Right lobe of liver (tissue), 6 donors: Measurements from ENCODE around the gene FYN. TPM values are rescaled to one million over a fixed set of nuclear protein-coding genes. Genes with fewer than 3 reads are reported as not detected.

Experiments
- ATAC-seq, 4 donors: fragments of 200-7000 bp; cut with Tn5 transposase; one replicate each; pipeline ENCODE4 v1.9.1; 2020; ENCODE audit warnings: mild to moderate bottlenecking in 4 of 4, moderate library complexity in 4 of 4
- DNase-seq, 3 donors: peaks; one replicate each; pipeline ENCODE4 v3.0.0-alpha.2; 2020
- H3K27ac ChIP-seq, 3 donors: fragments of 200-600 bp; one replicate each; pipeline ENCODE4 v1.8.0; 2022
- H3K27me3 ChIP-seq, 2 donors: fragments of 200-600 bp; one replicate each; pipeline ENCODE4 v1.8.0; 2022
- H3K36me3 ChIP-seq, 4 donors: fragments of 200-600 bp; sonication (generic) in 1 of 4; one replicate each; pipeline versions ENCODE4 v1.5.1 to v1.8.0; 2017 to 2022; ENCODE audit warnings: control low read depth in 1 of 4
- H3K4me1 ChIP-seq, 4 donors: fragments of 200-600 bp; sonication (generic) in 1 of 4; one replicate each; pipeline versions ENCODE4 v1.5.1 to v1.8.0; 2017 to 2022; ENCODE audit warnings: control low read depth in 1 of 4
- H3K4me3 ChIP-seq, 3 donors: fragments of 200-600 bp; one replicate each; pipeline ENCODE4 v1.8.0; 2022
- H3K9me3 ChIP-seq, 4 donors: fragments of 200-600 bp; sonication (generic) in 1 of 4; one replicate each; pipeline versions ENCODE4 v1.5.1 to v1.8.0; 2017 to 2022; ENCODE audit warnings: control low read depth in 1 of 4
- POLR2A ChIP-seq: fragments of 450-650 bp; IDR thresholded peaks from one replicate; pipeline ENCODE4 v1.6.1; 2017; ENCODE audit warnings: antibody characterized with exemption, mild to moderate bottlenecking
- WGBS: methylation state at CpG from one replicate; pipeline ENCODE4 v1.1.6; 2018; ENCODE audit warnings: low coverage, low lambda C conversion rate; ENCODE audit not compliant: insufficient coverage; ENCODE audit errors: missing lambda C conversion rate; 5-methylcytosine and 5-hydroxymethylcytosine counted together
- intact Hi-C, 2 donors: fragments of 100-400 bp; cut with DNase I; formaldehyde crosslinking; loops; one replicate each; pipeline versions ENCODE4 v1.11.2 to v1.14.1; 2022
- total RNA-seq, 6 experiments: library from RNA; depleted of rRNA in 2 of 6; stranded (reverse); fragments of >200 nt in 2 of 6; fragmentation: NEBNext Ultra II Directional in 3 of 6; extraction: Animal tissue kit (Norgen Biotek cat#: 25700) in 3 of 6; gene quantifications; one replicate each; pipeline versions ENCODE4 v1.1.0 to v1.2.4, GENCODE V29; 2016 to 2023
- TF ChIP-seq, protein P1 (sequence below), 4 donors: fragments of 200-600 bp in 3 of 4; fragments of 450-650 bp in 1 of 4; IDR thresholded peaks; one replicate each; pipeline versions ENCODE4 v1.5.1 to v1.8.0; 2016 to 2022; ENCODE audit warnings: antibody characterized with exemption in 4 of 4, mild to moderate bottlenecking in 2 of 4
- donor health status: DM: no; HTN: yes; CAD: no.
- donor health status: DM: no; HTN: no; CAD: no.
- donor health status: DM: no; HTN: no; CAD: no.
- donor health status: DM: no; HTN: yes; CAD: no.
- donor health status: DM: no; HTN: yes; CAD: no.

FYN gene
- total RNA-seq, 6 experiments from 2014 or later = 16.8 to 33.7 (median 23.5) TPM

DNA sequence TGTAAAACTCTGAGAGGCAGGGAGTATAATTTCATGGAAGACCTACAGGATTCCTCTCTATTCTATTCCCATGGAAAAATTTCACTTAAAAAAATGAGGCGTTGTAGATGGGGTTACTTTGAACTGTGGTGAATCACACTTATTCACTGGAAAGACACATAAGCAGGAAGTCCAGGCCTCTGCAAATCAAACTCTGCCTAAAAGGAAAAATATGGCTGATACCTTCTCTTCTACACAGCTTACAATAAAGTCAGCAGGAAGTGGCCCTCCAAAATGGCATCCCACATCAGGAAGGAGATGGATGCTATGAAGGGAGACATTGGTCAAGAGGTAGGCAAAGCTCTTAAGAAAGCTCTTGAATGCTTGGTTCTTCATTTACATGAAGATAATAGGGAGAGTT is 115.9 kb downstream of the FYN start:
- Histone ChIP-seq H3K36me3 (no peaks in the 10 kb centered on the region), H3K9me3 (no peaks in the 10 kb centered on the region), H3K27me3 (no peaks in the 10 kb centered on the region), H3K4me1 (no peaks in the 10 kb centered on the region), H3K4me3 (no peak overlapping the region), H3K27ac (peak overlapping the region in 1 of 3 donors; percentile 1)
- WGBS = 36% methylated on average over 1 of the region's 1 CpG
- ATAC-seq = peak in 2 of 4 donors; percentile 16 to 35
- TF ChIP-seq POLR2A = no peak
- TF ChIP-seq, protein P1, sequence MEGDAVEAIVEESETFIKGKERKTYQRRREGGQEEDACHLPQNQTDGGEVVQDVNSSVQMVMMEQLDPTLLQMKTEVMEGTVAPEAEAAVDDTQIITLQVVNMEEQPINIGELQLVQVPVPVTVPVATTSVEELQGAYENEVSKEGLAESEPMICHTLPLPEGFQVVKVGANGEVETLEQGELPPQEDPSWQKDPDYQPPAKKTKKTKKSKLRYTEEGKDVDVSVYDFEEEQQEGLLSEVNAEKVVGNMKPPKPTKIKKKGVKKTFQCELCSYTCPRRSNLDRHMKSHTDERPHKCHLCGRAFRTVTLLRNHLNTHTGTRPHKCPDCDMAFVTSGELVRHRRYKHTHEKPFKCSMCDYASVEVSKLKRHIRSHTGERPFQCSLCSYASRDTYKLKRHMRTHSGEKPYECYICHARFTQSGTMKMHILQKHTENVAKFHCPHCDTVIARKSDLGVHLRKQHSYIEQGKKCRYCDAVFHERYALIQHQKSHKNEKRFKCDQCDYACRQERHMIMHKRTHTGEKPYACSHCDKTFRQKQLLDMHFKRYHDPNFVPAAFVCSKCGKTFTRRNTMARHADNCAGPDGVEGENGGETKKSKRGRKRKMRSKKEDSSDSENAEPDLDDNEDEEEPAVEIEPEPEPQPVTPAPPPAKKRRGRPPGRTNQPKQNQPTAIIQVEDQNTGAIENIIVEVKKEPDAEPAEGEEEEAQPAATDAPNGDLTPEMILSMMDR (IDR thresholded peaks at IDR 0.05) = no peak
- DNase-seq = no peak
- intact Hi-C loops = no loop called here

DNA sequence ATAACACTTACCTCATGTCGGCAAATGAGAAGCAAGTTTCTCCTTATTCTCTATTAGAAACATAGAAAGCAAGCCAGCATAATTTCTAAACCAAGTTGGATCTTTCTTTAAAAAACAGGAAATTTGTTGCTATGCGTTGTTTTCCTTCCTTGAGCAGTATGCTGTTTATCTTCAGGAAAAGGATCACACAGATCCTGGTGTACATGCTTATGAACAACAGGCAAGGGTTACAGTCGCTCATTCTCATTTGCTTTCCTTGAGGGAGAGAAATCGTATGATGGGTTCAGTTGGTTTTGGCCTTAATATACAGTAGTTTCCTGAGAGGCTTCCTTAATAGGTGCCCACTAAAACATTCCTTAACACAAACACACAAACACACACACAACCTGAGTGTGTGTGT is 118.8 kb downstream of the FYN start:
- ATAC-seq = peak; percentile 44 to 77 (median 54)
- peak overlapping the region; percentile 28 to 70 (median 45) for H3K27ac ChIP-seq

DNA sequence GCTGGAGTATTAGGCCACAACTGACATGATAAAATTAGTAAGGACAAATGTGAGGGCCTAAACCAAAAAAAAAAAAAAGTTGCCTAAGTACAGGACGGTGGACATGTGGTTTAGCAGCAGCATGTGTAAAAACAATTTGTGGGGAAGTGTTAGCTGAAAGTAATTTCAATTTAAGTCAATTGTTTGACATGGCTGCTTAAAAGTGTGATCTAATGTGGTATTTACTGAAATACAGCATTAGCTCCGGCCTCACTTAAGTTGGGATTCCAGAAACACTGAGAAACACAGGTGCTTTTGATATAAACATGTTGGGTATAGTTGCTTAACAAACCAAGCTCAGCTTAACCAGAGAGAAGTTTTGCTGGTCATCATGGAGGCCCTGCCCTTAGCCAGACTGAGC is 119.7 kb downstream of the FYN start:
- H3K9me3 ChIP-seq = no peaks in the 10 kb centered on the region
- peak overlapping the region; percentile 28 to 70 (median 45) for H3K27ac ChIP-seq
- no peaks in the 10 kb centered on the region for H3K36me3 ChIP-seq
- no peak overlapping the region for H3K4me3 ChIP-seq
- no peaks in the 10 kb centered on the region for H3K4me1 ChIP-seq
- TF ChIP-seq, protein P1 (IDR thresholded peaks at IDR 0.05) = no peak
- DNase-seq = no peak
- no peaks in the 10 kb centered on the region for H3K27me3 ChIP-seq
- 73% methylated on average over 2 of the region's 2 CpGs for WGBS
- ATAC-seq = no peak
- intact Hi-C loops = no loop called here

More for the DNA sequence above, 118.8 kb downstream of the FYN start:
- DNase-seq = no peak
- 82% methylated on average over 4 of the region's 4 CpGs for WGBS
- Histone ChIP-seq H3K36me3 (no peaks in the 10 kb centered on the region), H3K4me3 (no peak overlapping the region), H3K4me1 (no peaks in the 10 kb centered on the region), H3K9me3 (no peaks in the 10 kb centered on the region), H3K27me3 (no peaks in the 10 kb centered on the region)
- no peak for TF ChIP-seq POLR2A
- TF ChIP-seq, protein P1 (IDR thresholded peaks at IDR 0.05) = no peak
- intact Hi-C loops = no loop called here

DNA sequence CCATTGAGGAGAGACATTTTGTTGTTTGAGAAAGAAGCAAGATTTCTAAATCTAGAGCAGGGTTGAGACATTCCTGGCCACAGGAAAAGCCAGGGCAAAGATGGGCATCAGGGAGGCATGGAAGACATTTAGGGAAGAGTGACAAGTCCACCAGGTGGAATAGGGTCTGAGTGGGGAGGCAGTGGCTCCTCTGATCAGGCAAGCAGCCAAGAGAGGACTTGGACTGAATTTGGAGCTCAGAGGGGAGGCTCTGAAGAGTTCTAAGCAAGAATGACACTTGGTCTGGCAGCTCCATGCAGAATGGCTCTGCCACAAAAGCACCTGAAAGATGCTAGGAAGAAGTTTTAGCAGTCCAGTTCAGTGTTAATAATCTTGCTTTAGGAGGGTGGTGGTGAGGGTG is 120.8 kb downstream of the FYN start:
- TF ChIP-seq, protein P1 (IDR thresholded peaks at IDR 0.05) = no peak
- no peak for TF ChIP-seq POLR2A
- DNase-seq = no peak

More for the DNA sequence above, 120.8 kb downstream of the FYN start:
- Histone ChIP-seq H3K27ac (peak overlapping the region in 1 of 3 donors; percentile 16), H3K4me1 (no peaks in the 10 kb centered on the region), H3K27me3 (no peaks in the 10 kb centered on the region), H3K4me3 (no peak overlapping the region), H3K36me3 (no peaks in the 10 kb centered on the region), H3K9me3 (no peaks in the 10 kb centered on the region)
- intact Hi-C loops = no loop called here
- ATAC-seq = no peak
